Measurements from ENCODE around the gene RTN1.

GRCh38 chr14:59920378-59920683 is 49.8 kb upstream of the RTN1 start:
- TF ChIP-seq CTCF (IDR thresholded peaks at IDR 0.05), result no peak
- no peak for TF ChIP-seq POLR2A (IDR thresholded peaks at IDR 0.05; ENCODE audit: low read depth)
